ENCODE results near the gene SORL1-AS1.

Gene SORL1-AS1

DNA sequence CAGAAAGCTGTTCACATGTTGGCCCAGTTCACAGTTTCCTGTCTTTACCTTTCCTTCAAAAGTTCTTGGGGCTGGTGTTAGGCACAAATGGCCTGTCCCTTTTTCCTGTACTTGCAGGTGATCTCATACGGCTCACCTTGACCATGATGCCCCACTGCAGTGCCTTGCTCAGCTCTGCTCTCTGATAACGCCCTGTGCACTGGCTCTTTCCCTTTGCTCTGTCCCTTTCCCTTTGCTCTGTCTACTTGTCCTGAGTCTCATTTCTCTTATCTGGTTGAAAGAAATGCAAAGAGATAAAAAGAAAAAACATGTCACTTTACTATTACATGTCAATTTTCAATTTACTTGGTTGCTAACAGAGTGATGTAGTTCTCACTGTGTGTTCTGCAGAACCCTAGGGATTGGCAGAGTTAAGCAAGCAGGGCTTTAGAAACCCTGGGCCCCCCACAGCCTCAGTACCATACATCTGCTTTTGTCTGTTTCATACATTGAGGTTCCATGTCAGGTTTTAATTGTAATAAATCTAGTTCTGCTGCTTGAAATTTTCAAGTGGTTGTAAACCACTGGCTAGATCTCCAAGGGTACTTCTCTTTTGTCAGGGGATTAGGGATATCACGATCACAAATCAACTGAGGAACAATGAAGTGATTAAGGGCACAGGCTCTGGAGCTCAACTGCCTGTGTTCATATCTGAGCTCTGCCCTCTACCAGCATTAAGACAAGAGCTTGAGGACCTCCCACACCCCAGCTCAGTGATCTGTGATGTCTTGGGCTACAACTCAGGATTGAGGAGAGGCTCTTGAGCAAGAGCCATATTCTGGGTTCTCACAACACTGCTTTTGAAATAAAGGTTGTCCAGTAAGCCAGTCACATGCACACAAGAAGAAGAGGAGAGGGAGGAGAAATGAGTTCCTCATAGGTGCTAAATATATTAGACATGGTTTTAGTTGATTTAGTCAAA, 16.9 kb downstream of the SORL1-AS1 start:
- Histone ChIP-seq H3K36me3 (no peaks in the 10 kb centered on the region), H3K9me3 (no peaks in the 10 kb centered on the region), H3K27ac (peak overlapping the region in 1 of 2 donors; percentile 82), H3K4me1 (peaks cover 5 to 41% of the 10 kb centered on the region in 2 donors), H3K27me3 (no peaks in the 10 kb centered on the region), H3K4me3 (no peak overlapping the region)
- DNase-seq (no peak), ATAC-seq (peak; percentile 66)
- TF ChIP-seq, protein P1, sequence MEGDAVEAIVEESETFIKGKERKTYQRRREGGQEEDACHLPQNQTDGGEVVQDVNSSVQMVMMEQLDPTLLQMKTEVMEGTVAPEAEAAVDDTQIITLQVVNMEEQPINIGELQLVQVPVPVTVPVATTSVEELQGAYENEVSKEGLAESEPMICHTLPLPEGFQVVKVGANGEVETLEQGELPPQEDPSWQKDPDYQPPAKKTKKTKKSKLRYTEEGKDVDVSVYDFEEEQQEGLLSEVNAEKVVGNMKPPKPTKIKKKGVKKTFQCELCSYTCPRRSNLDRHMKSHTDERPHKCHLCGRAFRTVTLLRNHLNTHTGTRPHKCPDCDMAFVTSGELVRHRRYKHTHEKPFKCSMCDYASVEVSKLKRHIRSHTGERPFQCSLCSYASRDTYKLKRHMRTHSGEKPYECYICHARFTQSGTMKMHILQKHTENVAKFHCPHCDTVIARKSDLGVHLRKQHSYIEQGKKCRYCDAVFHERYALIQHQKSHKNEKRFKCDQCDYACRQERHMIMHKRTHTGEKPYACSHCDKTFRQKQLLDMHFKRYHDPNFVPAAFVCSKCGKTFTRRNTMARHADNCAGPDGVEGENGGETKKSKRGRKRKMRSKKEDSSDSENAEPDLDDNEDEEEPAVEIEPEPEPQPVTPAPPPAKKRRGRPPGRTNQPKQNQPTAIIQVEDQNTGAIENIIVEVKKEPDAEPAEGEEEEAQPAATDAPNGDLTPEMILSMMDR (IDR thresholded peaks at IDR 0.05): no peak
- intact Hi-C loops (cut with DNase I): no loop called here

DNA sequence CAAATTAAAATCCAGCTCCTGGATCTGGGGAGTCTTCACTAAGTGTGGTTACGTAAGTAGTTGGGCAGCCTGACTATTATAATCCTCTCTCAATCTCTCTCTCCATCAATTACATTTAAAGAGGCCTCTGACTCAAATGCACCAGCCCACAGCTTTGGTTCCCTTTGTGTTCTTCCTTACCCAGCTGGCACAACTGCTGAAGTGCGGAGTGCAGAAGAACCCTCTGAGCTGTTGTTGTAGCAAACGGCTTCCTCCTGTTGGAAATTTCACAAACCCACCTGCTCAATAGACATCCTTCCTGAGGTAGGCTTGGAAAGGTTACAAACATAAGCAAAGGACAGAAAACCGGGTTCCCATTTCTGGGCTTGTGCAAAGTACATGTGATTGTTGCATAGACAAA, 17.6 kb downstream of the SORL1-AS1 start:
- Histone ChIP-seq H3K9me3 (no peaks in the 10 kb centered on the region), H3K36me3 (no peaks in the 10 kb centered on the region), H3K27me3 (no peaks in the 10 kb centered on the region), H3K4me1 (peaks cover 5 to 43% of the 10 kb centered on the region in 2 donors), H3K27ac (peak overlapping the region in 1 of 2 donors; percentile 82), H3K4me3 (no peak overlapping the region)
- ATAC-seq (no peak), DNase-seq (no peak)
- intact Hi-C loops (cut with DNase I): no loop called here
- TF ChIP-seq, protein P1 (IDR thresholded peaks at IDR 0.05): no peak

DNA sequence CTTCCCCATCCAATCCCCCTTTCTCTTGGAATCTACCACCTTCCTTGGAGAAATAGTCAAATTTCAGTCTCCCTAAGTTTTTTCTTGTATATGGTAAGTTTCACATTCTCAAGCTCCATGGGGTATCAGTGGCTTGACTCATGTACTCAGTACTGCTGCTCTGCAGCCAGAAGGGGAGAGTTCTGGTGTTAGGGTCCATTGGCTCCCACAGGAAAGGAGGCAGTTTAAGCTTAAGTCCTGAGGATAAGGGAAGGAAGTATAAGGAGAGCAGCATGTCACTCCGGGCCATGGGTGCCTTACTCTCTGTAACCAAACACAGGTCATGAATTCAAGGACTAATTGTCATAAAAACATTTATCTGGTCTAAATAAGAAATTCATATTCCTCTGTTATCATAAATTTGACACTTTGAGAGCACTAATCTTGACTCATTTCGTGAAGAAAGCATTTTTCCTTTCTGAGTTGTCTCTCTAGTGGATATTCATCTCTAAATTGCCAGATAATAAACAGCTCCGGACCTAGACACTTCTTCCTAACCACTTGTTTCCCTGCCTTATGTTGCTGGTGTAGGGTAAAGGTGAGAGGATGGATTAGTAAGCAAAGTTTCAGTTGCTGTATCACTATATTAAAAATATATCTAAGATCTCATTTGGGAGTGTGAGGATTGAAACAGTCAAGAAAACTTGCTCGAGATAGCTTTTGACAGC, 20.8 kb downstream of the SORL1-AS1 start:
- intact Hi-C loops (cut with DNase I): no loop called here
- no peak for ATAC-seq
- TF ChIP-seq, protein P1 (IDR thresholded peaks at IDR 0.05): no peak
- H3K36me3 ChIP-seq: no peaks in the 10 kb centered on the region
- DNase-seq: no peak
- H3K9me3 ChIP-seq: no peaks in the 10 kb centered on the region
- H3K4me1 ChIP-seq: peaks cover 3 to 51% of the 10 kb centered on the region in 2 donors
- H3K27ac ChIP-seq: no peak overlapping the region
- H3K27me3 ChIP-seq: peaks cover 0 to 10% of the 10 kb centered on the region in 2 donors
- no peak overlapping the region for H3K4me3 ChIP-seq

DNA sequence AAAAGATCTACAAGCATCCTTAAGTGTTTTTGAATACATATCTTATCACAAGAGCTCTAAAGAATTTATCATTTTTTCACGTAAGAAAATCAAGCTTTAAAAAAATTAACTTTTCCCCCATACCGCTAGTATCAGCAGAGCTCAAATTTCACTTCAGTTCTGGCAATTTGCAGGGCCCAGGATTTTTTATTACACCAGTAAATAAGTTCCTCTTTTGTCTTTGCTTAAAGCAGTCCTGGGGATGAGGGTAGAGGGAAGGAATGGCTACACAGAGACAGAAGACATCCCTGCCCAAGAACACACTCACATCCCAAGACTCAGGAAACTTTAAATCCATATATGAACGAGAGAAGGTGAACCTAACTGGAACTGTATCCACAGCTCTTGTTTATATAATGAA, 23.2 kb downstream of the SORL1-AS1 start:
- peaks cover 3 to 33% of the 10 kb centered on the region in 2 donors for H3K4me1 ChIP-seq
- intact Hi-C loops (cut with DNase I): no loop called here
- no peaks in the 10 kb centered on the region for H3K9me3 ChIP-seq
- DNase-seq (no peak), ATAC-seq (no peak)
- no peaks in the 10 kb centered on the region for H3K36me3 ChIP-seq
- no peak overlapping the region for H3K27ac ChIP-seq
- TF ChIP-seq, protein P1 (IDR thresholded peaks at IDR 0.05): no peak
- H3K4me3 ChIP-seq: no peak overlapping the region
- peaks cover 0 to 17% of the 10 kb centered on the region in 2 donors for H3K27me3 ChIP-seq

DNA sequence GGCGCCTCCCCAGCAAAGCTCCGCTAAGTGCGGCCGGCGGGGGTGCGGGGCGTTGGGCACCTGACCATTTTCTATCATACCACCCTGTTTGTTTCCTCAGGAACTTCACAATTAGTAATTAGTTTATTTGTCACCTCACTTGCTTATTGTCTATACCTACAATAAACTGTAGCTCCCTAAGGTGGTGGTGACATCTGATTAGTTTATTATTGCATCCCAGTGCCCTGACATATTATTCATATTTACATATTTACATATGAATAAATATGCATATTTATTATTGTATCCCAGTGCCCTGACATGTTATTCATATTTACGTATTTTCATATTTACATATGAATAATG, 25.4 kb downstream of the SORL1-AS1 start:
- no peak for ATAC-seq
- H3K4me3 ChIP-seq: peak overlapping the region; percentile 14 to 24

More for the DNA sequence above, 25.4 kb downstream of the SORL1-AS1 start:
- intact Hi-C loops (cut with DNase I): no loop called here
- TF ChIP-seq, protein P1 (IDR thresholded peaks at IDR 0.05): no peak
- Histone ChIP-seq H3K27me3 (peaks cover 0 to 17% of the 10 kb centered on the region in 2 donors), H3K4me1 (peaks cover 3 to 28% of the 10 kb centered on the region in 2 donors), H3K27ac (no peak overlapping the region), H3K9me3 (no peaks in the 10 kb centered on the region), H3K36me3 (no peaks in the 10 kb centered on the region)
- DNase-seq: no peak
